Measurements from ENCODE around the gene GPR75.

GPR75 gene

GRCh38 chr2:53859206-53860181, at the start of gene GPR75:
GPR75 (minus strand) TSS chr2:53859967; CDS start chr2:53854756, 5,211 bp downstream.
- no peak for DNase-seq

- DNase-seq, result no peak
Observed at GRCh38 chr2:53907582-53907981, 47.8 kb upstream of the GPR75 start.

GRCh38 chr2:53905396-53905795, 45.6 kb upstream of the GPR75 start:
- DNase-seq, result no peak

GRCh38 chr2:53903011-53903410, 43.2 kb upstream of the GPR75 start:
- DNase-seq, result no peak

GRCh38 chr2:53901192-53901591, 41.4 kb upstream of the GPR75 start:
- DNase-seq, result no peak

GRCh38 chr2:53896864-53897263, 37.1 kb upstream of the GPR75 start:
- DNase-seq, result no peak

- DNase-seq, result no peak
Observed at GRCh38 chr2:53886406-53887280, 26.9 kb upstream of the GPR75 start.

- DNase-seq, result no peak
Observed at GRCh38 chr2:53884883-53885282, 25.1 kb upstream of the GPR75 start.

GRCh38 chr2:53881986-53882385, 22.2 kb upstream of the GPR75 start:
- DNase-seq, result no peak

GRCh38 chr2:53881360-53881759, 21.6 kb upstream of the GPR75 start:
- DNase-seq, result no peak

- DNase-seq, result no peak
Observed at GRCh38 chr2:53880756-53881155, 21.0 kb upstream of the GPR75 start.

- DNase-seq, result no peak
Observed at GRCh38 chr2:53877556-53877955, 17.8 kb upstream of the GPR75 start.

- no peak for DNase-seq
Observed at GRCh38 chr2:53877112-53877511, 17.3 kb upstream of the GPR75 start.

GRCh38 chr2:53874401-53874950, 14.7 kb upstream of the GPR75 start:
- no peak for DNase-seq

- DNase-seq, result no peak
Observed at GRCh38 chr2:53867773-53868172, 8.0 kb upstream of the GPR75 start.

GRCh38 chr2:53867169-53867568, 7.4 kb upstream of the GPR75 start:
- DNase-seq, result no peak

GRCh38 chr2:53865962-53866361, 6.2 kb upstream of the GPR75 start:
- DNase-seq, result no peak

GRCh38 chr2:53865264-53865663, 5.5 kb upstream of the GPR75 start:
- DNase-seq, result no peak

- DNase-seq, result no peak
Observed at GRCh38 chr2:53863538-53864227, 3.9 kb upstream of the GPR75 start.

GRCh38 chr2:53861824-53862223, 2.1 kb upstream of the GPR75 start:
- no peak for DNase-seq

GRCh38 chr2:53856272-53856671, 3.5 kb downstream of the GPR75 start:
- no peak for DNase-seq

- no peak for DNase-seq
Observed at GRCh38 chr2:53854678-53855077, 5.1 kb downstream of the GPR75 start.

GRCh38 chr2:53852532-53852931, 7.2 kb downstream of the GPR75 start:
- DNase-seq, result no peak

All from NCI-H187 treated with DMSO at 0.1 percent for 48 hours (cell line).